GM19452 (cell line): ENCODE data around the gene EML4.
"Not testable (repeated sequence)": the region's sequence is repeated elsewhere in the genome, so short reads cannot be mapped to it uniquely, and the experiment has no call there.

Experiments
- ATAC-seq: cut with Tn5 transposase; IDR thresholded peaks from one replicate; pipeline ENCODE4 v1.9.1; 2021; ENCODE audit not compliant: unreplicated experiment

The EML4 gene

DNA sequence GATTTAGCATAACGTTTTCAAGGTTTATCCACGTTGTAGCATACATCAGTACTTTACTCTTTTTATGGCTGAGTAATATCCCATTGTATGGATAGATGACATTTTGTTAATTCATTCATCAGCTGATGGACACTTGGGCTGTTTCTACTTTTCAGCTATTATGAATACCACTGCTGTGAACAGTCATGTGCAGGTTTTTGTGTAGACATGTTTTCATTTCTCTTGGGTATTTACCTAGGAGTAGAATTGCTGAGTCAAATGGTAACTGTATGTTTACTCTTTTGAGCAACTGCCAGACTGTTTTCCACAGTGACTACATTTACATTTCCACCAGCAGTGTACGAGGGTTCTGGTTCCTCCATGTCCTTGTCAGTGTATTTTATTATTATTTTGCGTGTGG is 158.0 kb downstream of the EML4 start:
- no peak for ATAC-seq

DNA sequence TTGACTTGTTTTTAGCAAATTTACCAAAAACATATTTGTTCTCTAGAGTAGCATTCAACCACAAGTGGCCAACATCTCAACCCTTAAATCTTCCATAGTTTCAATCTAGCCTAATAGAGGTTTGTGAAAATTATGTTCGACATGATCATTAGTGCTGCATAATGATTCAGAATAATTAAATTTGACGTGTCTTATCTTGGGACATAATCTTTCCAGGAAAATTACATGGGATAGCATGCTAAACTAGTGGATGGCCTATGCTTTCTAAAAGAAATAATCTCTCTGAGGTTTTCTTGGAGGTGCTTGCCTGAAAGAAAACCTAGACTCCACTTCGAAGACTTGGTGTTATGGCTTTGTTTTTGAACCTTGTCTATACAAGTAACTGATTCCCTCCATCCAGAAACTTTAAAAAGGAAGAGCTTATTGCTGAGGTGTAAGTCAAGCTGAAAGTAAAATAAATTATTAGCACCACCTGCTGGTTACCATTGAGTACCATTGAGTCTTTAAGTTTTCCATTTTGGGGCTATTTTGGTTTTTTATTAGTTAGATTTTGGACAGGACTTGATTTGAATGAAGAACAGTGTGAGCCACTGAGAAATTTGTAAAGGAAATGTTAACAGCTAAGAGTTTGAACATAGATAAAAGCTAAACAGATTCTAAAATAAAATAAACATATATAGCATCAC is 159.1 kb downstream of the EML4 start:
- ATAC-seq, result no peak

DNA sequence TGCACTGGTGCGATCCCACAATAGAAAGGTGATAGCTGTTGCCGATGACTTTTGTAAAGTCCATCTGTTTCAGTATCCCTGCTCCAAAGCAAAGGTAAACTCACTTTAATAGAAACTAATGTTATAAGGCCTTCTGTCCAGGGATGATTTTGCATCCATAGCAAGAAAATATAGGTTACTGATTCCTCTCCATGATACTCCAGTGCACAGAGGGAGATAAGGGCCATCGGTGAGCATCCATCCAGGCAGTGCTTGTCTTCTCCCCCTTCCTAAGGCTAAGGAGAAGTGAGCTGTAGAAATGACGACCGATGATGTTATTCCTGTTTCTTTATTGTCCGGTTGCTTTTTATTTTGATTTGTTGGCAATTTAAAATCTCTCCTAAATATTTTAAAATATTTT is 159.8 kb downstream of the EML4 start:
- ATAC-seq, result no peak

DNA sequence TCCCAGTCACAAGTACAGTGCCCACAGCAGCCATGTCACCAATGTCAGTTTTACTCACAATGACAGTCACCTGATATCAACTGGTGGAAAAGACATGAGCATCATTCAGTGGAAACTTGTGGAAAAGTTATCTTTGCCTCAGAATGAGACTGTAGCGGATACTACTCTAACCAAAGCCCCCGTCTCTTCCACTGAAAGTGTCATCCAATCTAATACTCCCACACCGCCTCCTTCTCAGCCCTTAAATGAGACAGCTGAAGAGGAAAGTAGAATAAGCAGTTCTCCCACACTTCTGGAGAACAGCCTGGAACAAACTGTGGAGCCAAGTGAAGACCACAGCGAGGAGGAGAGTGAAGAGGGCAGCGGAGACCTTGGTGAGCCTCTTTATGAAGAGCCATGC is 160.6 kb downstream of the EML4 start:
- ATAC-seq, result no peak

DNA sequence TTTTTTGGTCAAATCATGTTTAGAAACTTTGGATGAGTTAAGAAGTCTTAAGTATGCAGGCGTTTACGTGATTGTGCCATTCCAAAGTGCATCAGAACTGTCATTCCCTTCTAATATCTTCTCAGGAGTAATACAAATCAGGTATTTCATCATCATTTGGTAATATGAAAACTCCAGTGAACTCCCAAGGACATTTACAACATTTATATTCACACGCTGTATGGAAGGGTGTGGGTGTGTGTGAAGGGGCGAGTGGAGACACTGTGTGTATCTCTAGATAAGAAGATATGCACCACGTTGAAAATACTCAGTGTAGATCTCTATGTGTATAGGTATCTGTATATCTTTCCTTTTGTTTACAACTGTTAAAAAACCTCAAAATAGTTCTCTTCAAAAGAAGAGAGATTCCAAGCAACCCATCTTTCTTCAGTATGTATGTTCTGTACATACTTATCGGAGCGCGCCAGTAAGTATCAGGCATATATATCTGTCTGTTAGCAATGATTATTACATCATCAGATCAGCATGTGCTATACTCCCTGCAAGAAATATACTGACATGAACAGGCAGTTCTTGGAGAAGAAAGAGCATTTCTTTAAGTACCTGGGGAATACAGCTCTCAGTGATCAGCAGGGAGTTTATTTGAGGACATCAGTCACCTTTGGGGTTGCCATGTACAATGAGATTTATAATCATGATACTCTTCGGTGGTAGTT is 162.6 kb downstream of the EML4 start:
- no peak for ATAC-seq

DNA sequence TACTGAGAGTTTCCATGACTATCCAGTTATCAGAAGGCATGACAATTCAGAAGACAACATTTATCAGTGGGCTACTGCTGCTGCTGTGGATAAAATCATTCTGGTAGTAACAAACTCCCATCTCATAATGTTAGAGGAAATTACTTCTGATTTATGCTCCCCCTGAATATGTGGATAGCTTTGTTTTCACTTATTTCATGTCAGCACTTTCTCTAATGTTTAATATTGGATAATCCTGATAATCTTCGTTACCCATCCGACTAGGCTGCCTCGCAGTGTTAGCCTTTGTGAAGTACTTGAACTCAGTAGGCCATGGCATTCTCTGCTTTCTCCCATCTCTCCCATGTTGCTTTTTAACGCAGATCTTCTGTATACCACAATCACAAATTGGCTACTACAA is 163.4 kb downstream of the EML4 start:
- no peak for ATAC-seq

DNA sequence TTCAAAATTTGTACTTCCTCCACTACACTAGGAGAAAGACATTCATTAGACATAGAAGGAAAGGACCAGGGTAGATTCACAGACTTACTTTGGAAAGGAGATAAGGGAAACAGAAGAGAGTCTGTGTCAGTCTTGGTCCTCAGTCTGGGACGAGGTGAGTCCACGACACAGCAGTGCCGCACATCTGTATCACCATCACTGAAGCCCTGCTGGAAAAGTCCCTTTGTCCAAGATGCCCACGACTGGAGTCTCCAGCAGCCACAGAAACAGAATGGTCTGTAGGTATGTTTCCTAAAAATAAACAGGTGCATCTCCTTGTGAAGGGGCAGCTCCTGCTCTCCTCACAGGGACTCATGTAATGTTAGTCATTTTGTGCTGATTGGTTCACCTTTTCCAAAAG is 164.4 kb downstream of the EML4 start:
- ATAC-seq, result no peak

DNA sequence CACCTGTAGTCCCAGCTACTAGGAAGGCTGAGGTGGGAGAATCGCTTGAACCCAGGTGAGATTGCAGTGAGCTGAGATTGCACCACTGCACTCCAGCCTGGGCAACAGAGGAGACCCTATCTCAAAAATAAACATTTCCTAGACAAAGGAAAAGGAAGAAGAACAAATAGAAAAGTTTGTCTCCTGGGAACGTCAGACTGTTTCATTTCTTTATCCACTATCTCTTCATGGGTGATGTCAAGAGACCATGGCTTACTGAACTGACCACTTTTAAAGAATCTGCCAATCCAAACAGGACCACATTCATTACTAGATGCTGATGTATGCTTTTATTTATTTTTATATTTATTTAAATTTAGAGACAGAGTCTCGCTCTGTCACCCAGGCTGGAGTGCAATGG is 165.1 kb downstream of the EML4 start:
- ATAC-seq, result no peak

DNA sequence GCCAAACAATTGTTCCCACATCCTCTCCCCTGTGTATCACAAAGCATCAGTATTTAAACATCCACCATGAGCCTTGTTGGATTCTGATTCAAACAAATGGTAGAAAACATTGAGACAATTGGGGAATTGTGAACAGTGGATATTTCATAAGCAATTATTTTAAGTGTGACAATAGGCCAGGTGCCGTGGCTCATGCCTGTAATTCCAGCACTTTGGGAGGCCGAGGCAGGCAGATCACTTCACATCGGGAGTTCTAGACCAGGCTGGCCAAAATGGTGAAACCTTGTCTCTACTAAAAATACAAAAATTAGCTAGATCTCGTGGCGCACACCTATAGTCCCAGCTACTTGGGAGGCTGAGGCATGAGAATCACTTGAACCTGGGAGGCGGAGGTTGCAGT is 165.7 kb downstream of the EML4 start:
- not testable (repeated sequence) for ATAC-seq

DNA sequence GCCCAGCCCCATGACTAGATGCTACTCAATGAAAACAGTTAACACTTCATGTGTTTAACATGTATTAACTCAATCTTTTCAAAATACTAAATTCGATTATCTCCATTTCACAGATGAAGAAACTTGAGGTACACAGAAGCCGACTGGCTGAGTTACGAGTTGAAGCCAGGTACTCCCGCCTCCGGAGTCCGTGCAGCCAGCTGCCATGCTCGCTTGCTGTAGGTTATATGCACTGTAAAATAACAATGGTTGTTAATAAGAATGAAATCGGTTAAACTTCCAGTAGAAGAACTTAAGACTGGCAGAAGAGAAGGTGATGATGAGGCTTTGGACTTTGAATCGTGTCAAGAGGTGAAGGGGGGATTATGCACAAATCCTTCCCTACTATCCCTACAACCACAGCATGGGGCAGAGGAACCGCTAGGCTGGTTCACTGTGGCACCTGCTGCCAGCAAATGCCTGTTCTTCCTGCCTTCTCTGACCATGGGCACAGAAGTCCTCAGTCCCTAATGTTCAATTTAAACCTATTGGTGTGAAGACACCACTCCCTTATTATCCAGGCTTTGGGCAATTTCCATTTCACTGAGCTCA is 166.5 kb downstream of the EML4 start:
- ATAC-seq, result no peak

DNA sequence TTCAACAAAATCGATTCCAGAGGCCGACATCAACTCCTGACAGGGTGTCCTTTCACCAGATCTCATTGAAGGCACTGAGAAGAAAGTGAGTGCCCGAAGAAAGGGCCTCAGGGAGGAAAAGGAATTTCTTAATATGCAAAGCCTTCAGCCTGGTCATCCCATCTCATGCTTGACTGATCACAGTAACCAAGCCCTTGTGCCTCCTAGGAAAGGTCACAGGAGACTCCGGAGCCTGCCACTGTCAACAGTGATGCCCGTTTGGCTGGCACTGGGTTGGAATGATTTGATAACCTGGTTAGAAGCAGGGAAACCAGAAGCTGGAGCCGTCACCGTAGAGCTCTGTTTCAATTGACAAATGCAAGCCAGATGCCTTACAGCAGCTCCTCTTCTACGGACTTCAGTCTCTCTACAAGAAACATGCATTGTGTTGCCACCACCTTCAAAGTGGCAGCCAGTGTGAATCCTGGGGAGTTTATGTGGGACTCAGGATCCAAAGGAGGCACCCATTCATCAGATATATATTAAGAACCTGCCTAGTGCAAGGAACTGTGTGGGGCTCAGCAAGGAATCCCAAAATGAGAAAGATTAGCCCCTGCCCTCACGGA is 167.3 kb downstream of the EML4 start:
- ATAC-seq, result no peak

DNA sequence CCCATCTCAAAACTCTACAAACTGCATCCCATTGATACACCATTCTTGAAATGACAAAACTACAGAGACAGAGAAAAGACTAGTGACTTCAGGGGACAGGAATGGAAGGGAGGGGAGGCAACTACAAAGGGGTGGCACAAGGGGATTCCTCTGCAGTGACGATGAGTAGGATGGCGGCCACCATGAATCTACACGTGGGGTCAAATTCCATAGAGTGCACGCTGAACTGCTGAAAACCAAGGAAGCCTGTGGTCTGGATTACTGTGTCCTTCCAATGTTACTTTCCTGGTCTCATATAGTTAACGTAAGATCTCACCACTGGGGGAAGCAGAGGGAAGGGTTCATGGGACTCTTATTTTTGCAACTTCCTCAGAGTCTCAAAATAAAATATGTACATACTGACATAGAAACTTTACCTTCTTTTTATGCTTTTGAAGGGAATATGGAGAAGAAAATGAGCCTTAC is 168.2 kb downstream of the EML4 start:
- no peak for ATAC-seq

DNA sequence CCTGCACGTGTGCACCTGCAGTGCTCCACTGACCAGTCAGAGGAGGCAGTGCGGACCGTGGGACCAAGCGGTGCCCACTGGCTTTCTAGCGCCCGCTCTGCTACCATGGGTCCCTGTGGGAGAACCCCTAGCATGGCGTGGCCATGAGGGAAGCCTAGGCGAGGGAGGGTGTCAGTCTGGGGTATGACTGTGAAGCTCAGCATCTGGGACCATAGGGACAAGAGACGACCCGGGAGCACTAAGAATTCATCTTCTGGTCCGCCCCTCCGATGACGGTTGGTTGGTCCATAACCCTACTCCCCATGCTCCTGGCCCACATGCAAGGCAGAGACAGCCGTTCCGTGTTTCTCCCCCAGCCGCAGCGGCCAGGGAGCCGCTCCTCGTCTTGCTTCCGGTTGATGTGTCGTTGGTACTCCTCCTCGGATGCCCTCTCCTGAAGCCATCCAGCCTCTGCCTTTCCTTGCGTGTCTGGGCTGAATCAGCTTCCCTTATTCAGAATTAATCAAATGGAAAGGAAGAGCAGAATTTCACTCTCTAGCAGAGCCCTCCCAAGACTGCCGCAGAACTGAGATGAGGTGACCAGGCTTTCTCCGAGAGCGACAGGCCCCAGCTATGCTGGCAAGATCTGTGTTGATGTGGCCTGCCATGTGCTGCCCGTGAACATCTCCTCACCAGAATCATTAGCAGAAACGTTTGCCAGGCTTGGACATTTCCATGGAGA is 168.9 kb downstream of the EML4 start:
- ATAC-seq, result no peak

DNA sequence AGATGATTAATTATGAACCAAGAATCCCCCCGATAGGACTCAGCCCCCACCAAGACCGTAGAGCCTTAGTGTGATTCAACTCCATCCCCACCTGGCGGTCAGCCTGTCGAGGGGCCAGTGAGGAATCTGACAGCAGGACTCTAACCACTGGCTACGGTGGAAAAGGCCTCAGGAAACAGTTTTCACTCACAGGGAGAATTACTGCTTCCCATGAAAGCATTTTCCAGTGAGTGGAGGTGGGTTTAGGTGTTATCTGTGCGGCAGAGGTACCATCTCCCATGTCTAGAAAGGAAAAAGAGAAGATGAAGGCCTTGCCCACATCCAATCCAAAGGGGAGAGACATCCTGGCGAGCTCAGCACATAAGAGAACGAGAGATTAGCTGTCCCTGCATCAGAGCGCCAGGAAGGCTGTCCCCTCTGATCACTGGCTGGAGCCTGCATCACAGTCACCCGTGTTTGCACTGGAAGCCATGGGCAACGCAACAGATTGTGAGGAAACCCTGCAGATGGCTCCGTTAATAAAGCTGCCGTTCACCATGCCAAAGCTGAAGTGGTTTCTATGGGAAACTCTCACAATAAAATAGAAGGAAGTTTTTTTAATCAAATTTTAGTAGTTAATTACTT is 169.5 kb downstream of the EML4 start:
- no peak for ATAC-seq

DNA sequence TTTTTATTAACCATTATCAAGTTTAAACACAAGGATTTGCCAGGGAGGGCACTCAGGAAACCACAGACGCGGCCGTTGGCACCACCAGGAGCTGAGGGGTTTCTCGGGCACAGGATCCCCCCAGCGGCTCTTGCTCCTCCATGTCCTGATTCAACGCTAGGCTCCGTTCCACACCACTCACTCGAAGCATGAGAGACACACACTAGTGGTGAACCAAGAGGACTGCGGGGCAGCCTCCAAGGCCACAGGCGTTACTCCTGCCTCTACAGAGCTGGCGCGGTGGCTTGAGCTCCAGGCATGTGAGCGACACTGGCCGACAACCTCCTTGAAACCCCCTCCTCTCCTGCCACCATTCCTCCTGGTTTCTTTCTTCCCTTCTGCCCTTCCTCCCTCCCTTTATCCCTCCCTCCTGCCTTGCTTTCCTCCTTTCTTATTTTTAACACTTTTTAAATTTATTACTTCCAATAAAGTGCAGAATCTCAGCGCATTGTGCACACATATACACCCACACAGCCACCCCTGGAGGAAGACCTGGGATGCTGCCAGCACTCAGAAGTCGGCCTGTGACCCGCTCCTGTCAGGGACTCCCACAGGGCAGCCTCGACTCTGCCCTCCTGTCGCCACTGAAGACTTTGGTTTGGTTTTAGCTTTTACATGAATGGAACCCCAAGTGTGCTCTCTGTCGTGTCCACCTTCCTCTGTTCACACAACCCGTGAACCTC is 170.2 kb downstream of the EML4 start:
- ATAC-seq, result no peak

DNA sequence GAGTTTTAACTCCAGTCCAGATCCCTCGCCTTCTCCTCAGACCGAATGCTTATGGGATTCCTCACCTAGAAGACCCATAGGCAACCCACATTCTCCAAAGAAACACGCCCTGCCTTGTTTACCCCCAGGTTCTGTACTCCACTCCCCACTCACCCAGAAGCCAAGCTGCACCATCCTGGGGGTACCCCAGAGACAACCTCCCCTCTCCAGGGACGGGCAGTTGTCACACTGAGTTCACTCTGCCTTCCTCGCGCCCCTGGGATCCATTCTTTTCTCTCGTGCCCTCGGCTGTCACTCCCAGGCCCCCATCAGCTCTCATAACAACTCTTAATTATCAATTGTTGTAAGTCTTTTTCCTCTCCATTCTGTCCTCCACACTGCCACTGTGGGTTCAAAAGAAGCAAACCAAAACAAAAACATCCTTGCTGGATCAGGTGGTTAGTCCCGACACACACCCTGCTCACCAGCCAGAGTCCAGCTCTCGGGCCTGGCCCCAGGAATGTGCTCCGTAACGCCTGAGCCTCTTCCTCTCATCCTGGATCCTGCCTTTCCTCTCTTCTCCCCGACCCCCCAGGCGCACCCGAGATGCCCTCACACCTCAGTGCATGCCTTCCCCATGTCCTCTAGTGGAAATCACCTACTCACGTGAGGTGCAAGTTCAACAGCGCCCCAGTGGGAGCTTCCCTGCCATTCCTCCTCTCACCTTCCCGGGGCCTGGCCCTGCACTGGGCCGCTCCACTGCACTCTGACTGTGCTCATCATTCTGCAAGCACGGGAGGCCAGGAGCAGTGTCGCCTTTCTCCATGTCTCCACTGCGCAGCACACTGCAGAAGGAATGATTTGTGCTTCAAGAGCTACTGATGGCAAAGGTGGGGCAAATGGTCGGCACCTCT is 171.1 kb downstream of the EML4 start:
- ATAC-seq, result no peak

DNA sequence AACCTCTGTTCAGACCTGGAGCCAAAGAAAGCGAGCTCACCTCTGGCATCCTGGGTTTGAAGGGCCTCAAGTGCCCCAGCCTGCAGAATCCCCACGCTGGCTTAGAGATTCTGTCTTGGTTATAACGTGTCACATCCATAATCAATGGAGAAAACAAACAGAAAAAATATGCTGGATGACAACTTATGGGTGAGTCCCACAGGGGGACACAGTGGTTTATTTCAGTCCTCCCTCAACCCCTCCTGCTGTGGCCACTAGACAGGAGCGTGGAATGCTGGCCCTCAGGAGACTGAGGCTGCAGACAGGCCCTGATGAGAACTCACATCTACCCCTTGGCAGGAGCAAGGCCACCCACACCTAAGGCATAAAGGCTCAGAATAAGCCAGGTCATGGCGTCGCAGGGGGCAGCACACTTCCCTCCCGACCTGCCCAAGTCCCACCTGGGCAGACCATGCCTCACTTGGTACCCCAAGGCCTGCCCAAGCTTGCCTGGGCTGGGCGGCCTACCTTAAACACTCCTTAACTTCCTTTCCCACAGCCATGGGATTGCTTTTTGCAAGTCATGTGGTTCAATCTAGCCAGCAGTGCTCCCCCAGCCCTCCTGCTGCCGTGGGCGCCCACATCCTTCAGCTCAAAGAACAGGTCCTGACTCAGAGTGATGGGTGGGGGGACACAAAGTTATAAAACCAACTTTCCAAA is 171.9 kb downstream of the EML4 start:
- no peak for ATAC-seq

DNA sequence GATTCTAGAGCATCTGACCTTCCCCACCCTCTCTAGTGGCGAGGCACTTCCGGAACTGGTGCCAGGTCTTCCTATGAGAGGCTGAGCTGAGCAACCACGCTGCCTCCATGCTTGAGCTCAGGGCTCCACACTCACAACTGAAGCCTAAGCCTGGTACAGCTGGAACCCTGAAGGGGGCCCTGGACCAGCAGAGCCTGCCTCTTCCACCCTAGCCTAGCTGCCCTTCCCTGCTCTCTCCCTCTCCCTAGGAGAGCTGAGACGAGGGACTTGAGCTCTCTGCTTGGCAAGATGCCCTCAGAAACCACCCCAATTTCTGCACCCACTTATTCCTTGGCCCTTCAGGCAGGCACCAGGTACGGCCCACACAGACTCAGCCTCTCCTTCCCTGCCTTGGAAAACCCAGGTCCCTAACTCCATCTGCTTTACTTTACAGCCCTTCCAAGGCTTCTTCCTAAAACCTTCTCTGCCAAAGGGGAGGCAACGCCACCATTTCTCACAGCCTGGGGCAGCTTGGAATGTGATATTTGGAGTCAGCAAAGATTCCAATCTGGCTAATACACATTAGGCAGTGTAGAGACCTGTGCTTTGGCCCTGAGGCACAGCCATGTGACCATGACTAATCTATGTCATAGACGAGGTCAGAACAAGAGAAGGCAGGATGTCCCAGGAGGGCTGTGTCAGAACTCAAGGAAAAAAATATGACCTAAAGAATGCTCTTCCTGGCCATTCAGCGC is 173.1 kb downstream of the EML4 start:
- ATAC-seq, result no peak
